Measurements from ENCODE around the gene OR2AE1. TPM values are rescaled to one million over a fixed set of nuclear protein-coding genes. Genes with fewer than 3 reads are reported as not detected.

Gene OR2AE1
- total RNA-seq, 1 experiment from 2014 or later: not detected

DNA sequence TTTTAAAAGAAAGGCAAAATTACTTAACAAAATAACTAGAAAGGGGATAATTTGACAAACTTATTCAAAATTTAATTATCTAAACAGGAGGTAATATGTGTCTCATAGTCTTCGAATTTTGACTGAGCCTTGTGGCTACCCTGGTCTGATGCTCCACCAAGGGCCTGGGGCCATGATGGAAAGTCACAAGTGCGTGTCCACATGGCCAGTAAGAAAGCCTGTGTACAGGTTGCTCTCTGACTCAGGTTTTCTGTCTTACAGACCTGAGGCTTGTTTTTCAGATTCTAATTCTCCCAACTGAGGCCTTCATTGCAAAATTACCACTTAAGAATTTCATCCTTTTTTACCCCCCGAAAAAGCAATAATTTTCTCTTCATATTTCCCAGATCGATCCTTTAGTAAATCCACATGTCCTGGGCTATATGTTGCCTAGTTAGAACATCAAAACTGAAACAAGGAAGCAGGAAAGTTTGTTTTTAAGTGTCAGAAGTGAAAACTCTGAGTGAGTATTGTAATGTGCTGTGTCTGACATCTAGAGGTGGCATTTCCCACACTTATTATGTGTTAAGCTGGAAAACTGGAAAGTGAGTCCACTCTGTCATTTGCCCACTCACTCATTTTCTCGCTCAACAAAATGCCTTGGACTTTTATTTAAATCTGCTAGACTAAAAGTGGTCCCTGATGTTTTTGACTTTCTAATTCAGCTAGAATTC lies 39.0 kb downstream of the OR2AE1 start:
- Histone ChIP-seq H3K79me2 (ENCODE audit: low read depth) (no peaks in the 10 kb centered on the region), H2AFZ (peak overlapping the region; percentile 11; the same call in 1 of the 2 replicates), H3K27me3 (ENCODE audit: insufficient read depth, low read depth) (no peaks in the 10 kb centered on the region), H3K4me1 (replicated peaks; ENCODE audit: insufficient read depth) (peaks cover 4% of the 10 kb centered on the region; the same call in 1 of the 2 replicates), H4K20me1 (ENCODE audit: insufficient read depth) (peaks cover 3% of the 10 kb centered on the region; the same call in 1 of the 2 replicates), H3K4me3 (no peak overlapping the region), H3K9me2 (ENCODE audit: insufficient read depth) (no peaks in the 10 kb centered on the region), H3K27ac (no peak overlapping the region), H3K4me2 (peak overlapping the region; percentile 47), H3K36me3 (ENCODE audit: low read depth) (no peaks in the 10 kb centered on the region), H3F3A (ENCODE audit: insufficient read depth, low read depth) (no peaks in the 10 kb centered on the region), H3K9me3 (ENCODE audit: insufficient read depth, low read depth) (no peaks in the 10 kb centered on the region; the same call in 1 of the 2 replicates)
- TF ChIP-seq EZH2 (IDR thresholded peaks at IDR 0.05; ENCODE audit: low read depth): no peak
- TF ChIP-seq, protein P1, sequence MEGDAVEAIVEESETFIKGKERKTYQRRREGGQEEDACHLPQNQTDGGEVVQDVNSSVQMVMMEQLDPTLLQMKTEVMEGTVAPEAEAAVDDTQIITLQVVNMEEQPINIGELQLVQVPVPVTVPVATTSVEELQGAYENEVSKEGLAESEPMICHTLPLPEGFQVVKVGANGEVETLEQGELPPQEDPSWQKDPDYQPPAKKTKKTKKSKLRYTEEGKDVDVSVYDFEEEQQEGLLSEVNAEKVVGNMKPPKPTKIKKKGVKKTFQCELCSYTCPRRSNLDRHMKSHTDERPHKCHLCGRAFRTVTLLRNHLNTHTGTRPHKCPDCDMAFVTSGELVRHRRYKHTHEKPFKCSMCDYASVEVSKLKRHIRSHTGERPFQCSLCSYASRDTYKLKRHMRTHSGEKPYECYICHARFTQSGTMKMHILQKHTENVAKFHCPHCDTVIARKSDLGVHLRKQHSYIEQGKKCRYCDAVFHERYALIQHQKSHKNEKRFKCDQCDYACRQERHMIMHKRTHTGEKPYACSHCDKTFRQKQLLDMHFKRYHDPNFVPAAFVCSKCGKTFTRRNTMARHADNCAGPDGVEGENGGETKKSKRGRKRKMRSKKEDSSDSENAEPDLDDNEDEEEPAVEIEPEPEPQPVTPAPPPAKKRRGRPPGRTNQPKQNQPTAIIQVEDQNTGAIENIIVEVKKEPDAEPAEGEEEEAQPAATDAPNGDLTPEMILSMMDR (conservative IDR thresholded peaks at IDR 0.05): peak; percentile 58
- CTCF ChIA-PET: interaction anchor here (0.6 to 0.7 kb wide), 6 partner anchors 85 to 414 kb away, joined by 3 to 6 read pairs (median 5); partner anchors contain the start of gene ZSCAN25
- intact Hi-C loops (cut with micrococcal nuclease; ENCODE audit: unreplicated experiment): loop anchor here (1.0 to 5.0 kb wide), 3 partner anchors 207 to 275 kb away; partner anchors contain the start of gene ZSCAN25
- POLR2A ChIA-PET (ENCODE audit: unreplicated experiment): interaction anchor here (0.6 kb wide), 2 partner anchors 12 to 108 kb away, joined by 3 to 31 read pairs; no protein-coding TSS in a partner anchor
- BruUV-seq (replicated peaks): no TSS peak
- peak; percentile 5 to 58 for DNase-seq

DNA sequence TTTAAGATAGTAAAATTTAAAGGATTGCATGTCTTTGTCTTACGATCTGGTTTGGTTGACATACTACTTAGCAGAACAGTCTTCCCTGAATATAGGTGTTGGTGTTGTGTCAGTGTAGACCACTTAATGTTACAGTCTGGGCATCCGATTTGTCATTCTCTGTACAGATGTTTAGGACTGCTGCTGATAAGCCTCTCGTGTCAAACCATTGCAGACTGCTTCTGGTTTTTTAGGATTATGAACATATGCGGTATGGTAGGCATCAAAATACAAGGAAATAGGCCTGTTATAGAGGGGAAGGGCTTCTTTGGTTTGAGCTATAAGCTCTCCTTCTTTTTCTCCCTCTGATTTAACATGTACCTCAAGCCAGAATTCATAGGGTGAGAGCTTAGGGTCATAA lies 41.6 kb downstream of the OR2AE1 start:
- intact Hi-C loops (cut with micrococcal nuclease; ENCODE audit: unreplicated experiment): loop anchor here (5.0 kb wide), 1 partner anchor 218 kb away; the partner anchor contains the start of gene ZSCAN25
- ChIA-PET CTCF (no interaction called here), POLR2A (ENCODE audit: unreplicated experiment) (interaction anchor here (0.6 kb wide), 1 partner anchor 42 kb away, joined by 4 read pairs; no protein-coding TSS in a partner anchor)
- Histone ChIP-seq H2AFZ (no peak overlapping the region), H3F3A (ENCODE audit: insufficient read depth, low read depth) (no peaks in the 10 kb centered on the region), H3K4me3 (no peak overlapping the region), H3K27ac (no peak overlapping the region), H4K20me1 (ENCODE audit: insufficient read depth) (no peaks in the 10 kb centered on the region), H3K4me2 (no peak overlapping the region), H3K79me2 (ENCODE audit: low read depth) (no peaks in the 10 kb centered on the region), H3K9me3 (ENCODE audit: insufficient read depth, low read depth) (no peaks in the 10 kb centered on the region), H3K9me2 (ENCODE audit: insufficient read depth) (no peaks in the 10 kb centered on the region), H3K27me3 (ENCODE audit: insufficient read depth, low read depth) (no peaks in the 10 kb centered on the region), H3K4me1 (replicated peaks; ENCODE audit: insufficient read depth) (peaks cover 4% of the 10 kb centered on the region; the same call in 1 of the 2 replicates), H3K36me3 (ENCODE audit: low read depth) (no peaks in the 10 kb centered on the region)
- TF ChIP-seq EZH2 (IDR thresholded peaks at IDR 0.05; ENCODE audit: low read depth): no peak
- TF ChIP-seq, protein P1 (conservative IDR thresholded peaks at IDR 0.05): no peak
- BruUV-seq (replicated peaks): no TSS peak
- DNase-seq: no peak

DNA sequence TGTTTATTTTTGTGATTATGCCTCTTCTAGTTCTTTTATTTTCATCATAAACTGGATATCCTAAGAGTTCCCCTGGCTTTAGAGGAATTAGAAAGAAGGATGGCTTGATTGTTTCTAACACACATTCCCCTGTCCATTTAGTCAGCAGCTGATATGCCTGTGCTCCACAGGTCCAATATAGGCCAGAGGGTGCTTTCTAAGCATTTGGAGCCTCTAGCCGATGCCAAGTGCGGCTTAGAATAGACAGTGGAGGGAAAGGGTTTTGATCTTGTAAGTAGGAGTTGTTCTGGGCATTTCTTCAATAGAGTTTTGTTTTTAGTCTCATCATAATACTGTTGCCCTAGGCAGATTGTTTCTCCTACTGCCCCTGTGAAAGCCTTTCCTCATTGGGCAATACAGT lies 42.5 kb downstream of the OR2AE1 start:
- no peak overlapping the region for H2AFZ ChIP-seq
- H3K79me2 ChIP-seq (ENCODE audit: low read depth): no peaks in the 10 kb centered on the region
- ChIA-PET POLR2A (ENCODE audit: unreplicated experiment) (interaction anchor here (0.6 kb wide), 1 partner anchor 43 kb away, joined by 4 read pairs; no protein-coding TSS in a partner anchor), CTCF (no interaction called here)
- intact Hi-C loops (cut with micrococcal nuclease; ENCODE audit: unreplicated experiment): no loop called here
- no peaks in the 10 kb centered on the region for H4K20me1 ChIP-seq (ENCODE audit: insufficient read depth)
- H3F3A ChIP-seq (ENCODE audit: insufficient read depth, low read depth): no peaks in the 10 kb centered on the region
- H3K9me2 ChIP-seq (ENCODE audit: insufficient read depth): no peaks in the 10 kb centered on the region
- no peak for DNase-seq
- peaks cover 9% of the 10 kb centered on the region for H3K4me1 ChIP-seq (replicated peaks; ENCODE audit: insufficient read depth)
- no peak overlapping the region for H3K4me3 ChIP-seq
- no peak overlapping the region for H3K4me2 ChIP-seq
- H3K27ac ChIP-seq: no peak overlapping the region
- BruUV-seq (replicated peaks): no TSS peak
- no peaks in the 10 kb centered on the region for H3K27me3 ChIP-seq (ENCODE audit: insufficient read depth, low read depth)
- H3K36me3 ChIP-seq (ENCODE audit: low read depth): no peaks in the 10 kb centered on the region
- no peaks in the 10 kb centered on the region for H3K9me3 ChIP-seq (ENCODE audit: insufficient read depth, low read depth)
- TF ChIP-seq EZH2 (IDR thresholded peaks at IDR 0.05; ENCODE audit: low read depth): no peak
- TF ChIP-seq, protein P1 (conservative IDR thresholded peaks at IDR 0.05): no peak

Measured in PC-9 (cell line).